Ecto neural progenitor cell (in vitro differentiated cells): Measurements from ENCODE around the gene SPPL2C.

Experiments used
- DNase-seq: peaks from one replicate; pipeline ENCODE4 v3.0.0-alpha.2; 2018; ENCODE audit warnings: low spot score

SPPL2C gene

GRCh38 chr17:45883063-45883462 lies 38.4 kb downstream of the SPPL2C start:
- no peak for DNase-seq

GRCh38 chr17:45886852-45887251 lies 42.2 kb downstream of the SPPL2C start:
- DNase-seq, result no peak

GRCh38 chr17:45888392-45888791 lies 43.7 kb downstream of the SPPL2C start:
- DNase-seq, result no peak

GRCh38 chr17:45889579-45889978 lies 44.9 kb downstream of the SPPL2C start:
- DNase-seq, result no peak

- no peak for DNase-seq
These were observed 49.0 kb downstream of the SPPL2C start for GRCh38 chr17:45893725-45894021.

- DNase-seq, result peak; percentile 99
These were observed 49.5 kb downstream of the SPPL2C start, which contains the start of gene MAPT for GRCh38 chr17:45894022-45894784. Gene MAPT, plus strand, starts transcription at chr17:45894554. Its CDS starts 67,784 bp downstream, at chr17:45962338.

- DNase-seq, result peak; percentile 73
These were observed 50.8 kb downstream of the SPPL2C start for GRCh38 chr17:45895304-45895968.

GRCh38 chr17:45895969-45896785 lies 51.5 kb downstream of the SPPL2C start:
- peak; percentile 69 for DNase-seq
